LoVo (cell line): ENCODE measurements around the gene MB.

Experiments used
- DNase-seq: peaks from one replicate; pipeline ENCODE4 v3.0.0-alpha.2; 2016; ENCODE audit warnings: low spot score

The MB gene

GRCh38 chr22:35615156-35615555 lies 2.0 kb downstream of the MB start:
- no peak for DNase-seq

GRCh38 chr22:35614404-35614803 lies 2.7 kb downstream of the MB start:
- no peak for DNase-seq

- no peak for DNase-seq
Measured at GRCh38 chr22:35612903-35613302, 4.2 kb downstream of the MB start.

- DNase-seq = no peak
Measured at GRCh38 chr22:35611891-35612576, 5.1 kb downstream of the MB start.

- DNase-seq = no peak
Measured at GRCh38 chr22:35611200-35611890, 5.8 kb downstream of the MB start.

GRCh38 chr22:35610741-35611140 lies 6.4 kb downstream of the MB start:
- DNase-seq = no peak

GRCh38 chr22:35609761-35610160 lies 7.4 kb downstream of the MB start:
- no peak for DNase-seq

GRCh38 chr22:35609261-35609660 lies 7.9 kb downstream of the MB start:
- DNase-seq = no peak

GRCh38 chr22:35608088-35608487 lies 9.0 kb downstream of the MB start:
- no peak for DNase-seq

- DNase-seq = no peak
Measured at GRCh38 chr22:35606916-35607315, 10.2 kb downstream of the MB start.

- no peak for DNase-seq
Measured at GRCh38 chr22:35605851-35606481, 11.2 kb downstream of the MB start.

GRCh38 chr22:35605369-35605680 lies 11.8 kb downstream of the MB start:
- DNase-seq = no peak

- DNase-seq = peak; percentile 51
Measured at GRCh38 chr22:35604621-35605368, 12.3 kb downstream of the MB start.

GRCh38 chr22:35601743-35602615 lies 15.2 kb downstream of the MB start:
- peak; percentile 44 for DNase-seq

- DNase-seq = no peak
Measured at GRCh38 chr22:35601013-35601580, 16.0 kb downstream of the MB start.

- DNase-seq = no peak
Measured at GRCh38 chr22:35600476-35600875, 16.7 kb downstream of the MB start.

GRCh38 chr22:35599364-35599763 lies 17.8 kb downstream of the MB start:
- DNase-seq = no peak

- no peak for DNase-seq
Measured at GRCh38 chr22:35598396-35598710, 18.8 kb downstream of the MB start.

GRCh38 chr22:35597692-35598395 lies 19.3 kb downstream of the MB start:
- no peak for DNase-seq

GRCh38 chr22:35596821-35597220 lies 20.3 kb downstream of the MB start:
- DNase-seq = no peak

- no peak for DNase-seq
Measured at GRCh38 chr22:35594686-35595085, 22.4 kb downstream of the MB start.
